Neural progenitor cell (in vitro differentiated cells): ENCODE data around the gene PTPN14. TPM values are rescaled to one million over a fixed set of nuclear protein-coding genes. Genes with fewer than 3 reads are reported as not detected.

Experiments used
- DNase-seq: peaks from one replicate; pipeline ENCODE4 v3.0.0-alpha.2; 2016; ENCODE audit warnings: low spot score
- H2AFZ ChIP-seq: fragments of 200-600 bp; sonication (generic); replicated peaks from 2 replicates; pipeline ENCODE4 v1.6.1; 2016; ENCODE audit warnings: antibody characterized with exemption
- H3F3A ChIP-seq: fragments of 200-600 bp; sonication (generic); 2 replicates; pipeline ENCODE4 v1.6.1; 2016; ENCODE audit warnings: antibody characterized with exemption, low read depth
- H3K27ac ChIP-seq: fragments of 200-600 bp; sonication (generic); 2 replicates; pipeline ENCODE4 v1.5.1; 2016; ENCODE audit warnings: mild to moderate bottlenecking
- H3K27me3 ChIP-seq: fragments of 200-600 bp; sonication (generic); 2 replicates; pipeline ENCODE4 v1.6.1; 2016; ENCODE audit warnings: mild to moderate bottlenecking, moderate library complexity
- H3K36me3 ChIP-seq: fragments of 200-600 bp; sonication (generic); 2 replicates; pipeline ENCODE4 v1.5.1; 2016
- H3K4me1 ChIP-seq: fragments of 200-600 bp; sonication (generic); 2 replicates; pipeline ENCODE4 v1.6.1; 2016; ENCODE audit warnings: mixed run types
- H3K4me2 ChIP-seq: fragments of 200-600 bp; sonication (generic); 2 replicates; pipeline ENCODE4 v1.6.1; 2016
- H3K4me3 ChIP-seq: fragments of 200-600 bp; sonication (generic); 2 replicates; pipeline ENCODE4 v1.5.1; 2016
- H3K79me2 ChIP-seq: fragments of 200-600 bp; sonication (generic); 2 replicates; pipeline ENCODE4 v1.6.1; 2016; ENCODE audit warnings: low read depth
- H3K9ac ChIP-seq: fragments of 200-600 bp; sonication (generic); 2 replicates; pipeline ENCODE4 v1.6.1; 2016
- H3K9me3 ChIP-seq: fragments of 200-600 bp; sonication (generic); 2 replicates; pipeline ENCODE4 v1.5.1; 2016; ENCODE audit warnings: low read depth
- H4K20me1 ChIP-seq: fragments of 200-600 bp; sonication (generic); 2 replicates; pipeline ENCODE4 v1.6.1; 2016; ENCODE audit warnings: low read depth
- H3K27ac Mint-ChIP-seq: 3 replicates; pipeline ENCODE4 v1.8.0; 2021; ENCODE audit warnings: mixed read lengths
- H3K27me3 Mint-ChIP-seq: 2 replicates; pipeline ENCODE4 v1.8.0; 2022; ENCODE audit warnings: low read depth, mild to moderate bottlenecking, inconsistent platforms, moderate library complexity, mixed read lengths; ENCODE audit not compliant: insufficient read depth
- H3K36me3 Mint-ChIP-seq: 3 replicates; pipeline ENCODE4 v1.8.0; 2021; ENCODE audit warnings: mixed read lengths
- H3K4me1 Mint-ChIP-seq: 3 replicates; pipeline ENCODE4 v1.8.0; 2021; ENCODE audit warnings: mixed read lengths
- H3K4me3 Mint-ChIP-seq: 3 replicates; pipeline ENCODE4 v1.8.0; 2021; ENCODE audit warnings: mild to moderate bottlenecking, moderate library complexity, mixed read lengths
- H3K9me3 Mint-ChIP-seq: 3 replicates; pipeline ENCODE4 v1.8.0; 2020; ENCODE audit warnings: mixed read lengths
- CTCF ChIP-seq: fragments of 200-600 bp; sonication (generic); IDR thresholded peaks from 2 replicates; pipeline ENCODE4 v1.5.1; 2017; ENCODE audit warnings: antibody characterized with exemption, mild to moderate bottlenecking
- EZH2 ChIP-seq: fragments of 200-600 bp; sonication (generic); IDR thresholded peaks from 2 replicates; pipeline ENCODE4 v1.6.1; 2017; ENCODE audit warnings: antibody characterized with exemption, mild to moderate bottlenecking, moderate library complexity
- EZH2phosphoT487 ChIP-seq: fragments of 200-600 bp; sonication (generic); IDR thresholded peaks from 2 replicates; pipeline ENCODE4 v1.6.1; 2017; ENCODE audit warnings: antibody characterized with exemption
- total RNA-seq: library from RNA; depleted of rRNA; stranded (reverse); fragments of >200 nt; gene quantifications from 2 replicates; pipeline ENCODE4 v1.2.3, GENCODE V29; 2015; ENCODE audit warnings: low replicate concordance

PTPN14 gene
- total RNA-seq, 1 donor from 2014 or later: 28.3 TPM

GRCh38 chr1:214452152-214452784 is 99.1 kb downstream of the PTPN14 start:
- Mint-ChIP-seq H3K4me1 (peaks cover 30% of the 10 kb centered on the region), H3K27ac (no peak overlapping the region), H3K4me3 (no peak overlapping the region), H3K27me3 (peaks cover 2% of the 10 kb centered on the region), H3K36me3 (peaks cover 10% of the 10 kb centered on the region), H3K9me3 (peaks cover 3% of the 10 kb centered on the region)
- H3K27ac ChIP-seq: no peak overlapping the region
- no peaks in the 10 kb centered on the region for H3K27me3 ChIP-seq
- H2AFZ ChIP-seq: no peak overlapping the region
- H3K79me2 ChIP-seq: peaks cover 39% of the 10 kb centered on the region
- H3K4me1 ChIP-seq: peaks cover 24% of the 10 kb centered on the region
- TF ChIP-seq CTCF (peak; percentile 24), EZH2 (no peak)
- no peak for DNase-seq
- H3F3A ChIP-seq: peaks cover 8% of the 10 kb centered on the region
- no peak overlapping the region for H3K9ac ChIP-seq
- H4K20me1 ChIP-seq: peaks cover 9% of the 10 kb centered on the region
- H3K4me2 ChIP-seq: no peak overlapping the region
- H3K36me3 ChIP-seq: no peaks in the 10 kb centered on the region
- H3K4me3 ChIP-seq: no peak overlapping the region
- no peaks in the 10 kb centered on the region for H3K9me3 ChIP-seq

DNA sequence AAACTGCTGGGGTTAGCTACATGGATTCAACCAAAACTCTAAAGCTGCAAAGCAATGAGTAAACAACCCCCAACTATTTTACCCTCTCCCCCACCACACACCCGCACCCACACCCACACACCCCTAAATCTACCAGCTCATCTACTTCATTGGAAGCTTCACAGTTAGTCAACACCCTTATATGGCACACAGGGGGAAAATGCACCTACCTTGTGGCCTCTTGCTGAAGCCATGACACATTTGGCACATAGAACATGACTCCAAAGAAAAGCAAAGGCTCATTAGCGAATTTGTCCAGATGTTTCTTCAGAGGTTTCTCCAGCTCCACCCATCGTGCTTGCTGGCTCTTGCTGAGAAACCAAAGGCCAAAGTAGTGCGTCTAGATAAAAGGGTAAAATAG is 99.8 kb downstream of the PTPN14 start:
- Histone ChIP-seq H3K79me2 (peaks cover 33% of the 10 kb centered on the region), H3K36me3 (no peaks in the 10 kb centered on the region), H3K4me1 (peaks cover 30% of the 10 kb centered on the region), H3F3A (peaks cover 13% of the 10 kb centered on the region), H2AFZ (no peak overlapping the region), H3K27me3 (no peaks in the 10 kb centered on the region), H3K9me3 (no peaks in the 10 kb centered on the region), H3K9ac (no peak overlapping the region), H3K4me3 (no peak overlapping the region), H3K27ac (no peak overlapping the region), H3K4me2 (no peak overlapping the region), H4K20me1 (peaks cover 7% of the 10 kb centered on the region)
- no peak overlapping the region for H3K4me3 Mint-ChIP-seq
- no peak overlapping the region for H3K27ac Mint-ChIP-seq
- H3K27me3 Mint-ChIP-seq: peaks cover 2% of the 10 kb centered on the region
- no peak for DNase-seq
- no peak for TF ChIP-seq EZH2
- TF ChIP-seq CTCF: no peak
- peaks cover 32% of the 10 kb centered on the region for H3K4me1 Mint-ChIP-seq
- H3K9me3 Mint-ChIP-seq: peaks cover 3% of the 10 kb centered on the region
- peaks cover 12% of the 10 kb centered on the region for H3K36me3 Mint-ChIP-seq

DNA sequence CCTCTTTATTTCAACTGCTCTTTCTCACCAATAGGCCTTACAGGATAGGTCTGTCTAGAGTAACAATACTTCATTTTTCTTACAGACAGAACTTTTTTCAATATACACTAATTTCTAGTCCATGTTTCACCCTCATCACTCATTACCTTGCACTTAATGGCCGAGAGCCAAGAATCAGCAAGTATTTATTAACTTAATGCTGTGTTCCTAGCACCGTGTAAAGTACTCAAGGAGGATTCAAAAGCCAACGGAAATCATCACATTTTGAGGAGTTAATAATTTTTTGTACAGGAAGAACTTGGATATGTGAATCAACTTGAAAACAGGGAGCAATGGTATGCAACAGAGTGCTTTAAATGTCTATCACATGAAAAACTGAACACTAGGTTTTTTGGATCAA is 102.0 kb downstream of the PTPN14 start:
- DNase-seq: no peak
- no peaks in the 10 kb centered on the region for H3K9me3 ChIP-seq
- Mint-ChIP-seq H3K4me1 (peaks cover 26% of the 10 kb centered on the region), H3K9me3 (peaks cover 3% of the 10 kb centered on the region), H3K4me3 (no peak overlapping the region), H3K27me3 (no peaks in the 10 kb centered on the region), H3K27ac (no peak overlapping the region), H3K36me3 (peaks cover 12% of the 10 kb centered on the region)
- H3K79me2 ChIP-seq: peaks cover 21% of the 10 kb centered on the region
- no peak overlapping the region for H3K4me3 ChIP-seq
- H3K36me3 ChIP-seq: no peaks in the 10 kb centered on the region
- peaks cover 13% of the 10 kb centered on the region for H3F3A ChIP-seq
- H3K9ac ChIP-seq: no peak overlapping the region
- peaks cover 5% of the 10 kb centered on the region for H4K20me1 ChIP-seq
- peaks cover 16% of the 10 kb centered on the region for H3K4me1 ChIP-seq
- no peak overlapping the region for H3K4me2 ChIP-seq
- H3K27ac ChIP-seq: no peak overlapping the region
- H3K27me3 ChIP-seq: no peaks in the 10 kb centered on the region
- TF ChIP-seq CTCF (no peak), EZH2phosphoT487 (no peak), EZH2 (no peak)
- no peak overlapping the region for H2AFZ ChIP-seq
